Stimulated activated CD8-positive, alpha-beta memory T cell treated with anti-CD3 and anti-CD28 coated beads, Interleukin-15, amount 100 ng/mL, for 24 hours (primary cell): ENCODE results near the gene LLPH.
"Not testable (repeated sequence)": the region's sequence is repeated elsewhere in the genome, so short reads cannot be mapped to it uniquely, and the experiment has no call there.

Experiments
- DNase-seq: peaks from one replicate; pipeline ENCODE4 v3.0.0-alpha.2; 2020; ENCODE audit warnings: low read depth

LLPH gene

GRCh38 chr12:66130267-66131066 lies at the start of gene LLPH:
LLPH (minus strand) TSS chr12:66130750; CDS start chr12:66129106, 1,644 bp downstream.
- DNase-seq = peak; percentile 73

- DNase-seq = no peak
Observed at GRCh38 chr12:66176105-66176900, 45.8 kb upstream of the LLPH start.

- DNase-seq = not testable (repeated sequence)
Observed at GRCh38 chr12:66174391-66175325, 44.1 kb upstream of the LLPH start.

- no peak for DNase-seq
Observed at GRCh38 chr12:66170606-66171005, 40.1 kb upstream of the LLPH start.

GRCh38 chr12:66169221-66170170 lies 38.9 kb upstream of the LLPH start, which contains the start of gene TMBIM4:
TMBIM4 (minus strand) TSS chr12:66169996; CDS start chr12:66169951, 45 bp downstream.
- peak; percentile 71 for DNase-seq

GRCh38 chr12:66168410-66168809 lies 37.9 kb upstream of the LLPH start:
- no peak for DNase-seq

GRCh38 chr12:66166561-66166960 lies 36.0 kb upstream of the LLPH start:
- DNase-seq = no peak

- no peak for DNase-seq
Observed at GRCh38 chr12:66165141-66165540, 34.6 kb upstream of the LLPH start.

- no peak for DNase-seq
Observed at GRCh38 chr12:66164349-66164821, 33.8 kb upstream of the LLPH start.

- DNase-seq = no peak
Observed at GRCh38 chr12:66163289-66163688, 32.7 kb upstream of the LLPH start.

- DNase-seq = no peak
Observed at GRCh38 chr12:66162701-66163100, 32.2 kb upstream of the LLPH start.

- DNase-seq = no peak
Observed at GRCh38 chr12:66160704-66161103, 30.2 kb upstream of the LLPH start.

GRCh38 chr12:66159123-66159522 lies 28.6 kb upstream of the LLPH start:
- no peak for DNase-seq

GRCh38 chr12:66156654-66157053 lies 26.1 kb upstream of the LLPH start:
- no peak for DNase-seq

GRCh38 chr12:66154776-66155175 lies 24.2 kb upstream of the LLPH start:
- DNase-seq = no peak

GRCh38 chr12:66152732-66153131 lies 22.2 kb upstream of the LLPH start:
- no peak for DNase-seq

- DNase-seq = no peak
Observed at GRCh38 chr12:66149702-66150398, 19.3 kb upstream of the LLPH start.

GRCh38 chr12:66144791-66145754 lies 14.5 kb upstream of the LLPH start:
- DNase-seq = no peak

- DNase-seq = no peak
Observed at GRCh38 chr12:66143868-66144267, 13.3 kb upstream of the LLPH start.
